ENCODE measurements around the gene SLC6A17.

The SLC6A17 gene

GRCh38 chr1:110203021-110203661, 52.8 kb downstream of the SLC6A17 start:
- Histone ChIP-seq H3K9ac (ENCODE audit: low read length) (no peak overlapping the region; the same call in 1 of the 2 replicates), H3F3A (ENCODE audit: insufficient read depth, low read length) (no peaks in the 10 kb centered on the region), H3K4me3 (ENCODE audit: low read depth, low read length, poor library complexity, severe bottlenecking) (no peak overlapping the region), H3K36me3 (ENCODE audit: insufficient read depth, low read length) (no peaks in the 10 kb centered on the region), H3K4me1 (ENCODE audit: insufficient read depth, low read length, severe bottlenecking) (peaks cover 5% of the 10 kb centered on the region), H4K20me1 (ENCODE audit: insufficient read depth, low read length) (no peaks in the 10 kb centered on the region), H3K9me3 (ENCODE audit: low read length) (no peaks in the 10 kb centered on the region), H3K9me2 (ENCODE audit: low read depth, low read length) (no peaks in the 10 kb centered on the region), H2AFZ (ENCODE audit: low read length) (peak overlapping the region; percentile 99), H3K79me2 (ENCODE audit: insufficient read depth, low read length) (no peaks in the 10 kb centered on the region), H3K27ac (ENCODE audit: low read depth, low read length, poor library complexity, severe bottlenecking) (no peak overlapping the region), H3K4me2 (ENCODE audit: low read length) (no peak overlapping the region), H3K27me3 (ENCODE audit: insufficient read depth, low read length) (no peaks in the 10 kb centered on the region)
- peak; percentile 91 for TF ChIP-seq CTCF (IDR thresholded peaks at IDR 0.05; ENCODE audit: low read length)
- no peak for TF ChIP-seq EZH2 (IDR thresholded peaks at IDR 0.05; ENCODE audit: borderline replicate concordance, low read length)

- Histone ChIP-seq H3K9me2 (ENCODE audit: low read depth, low read length) (no peaks in the 10 kb centered on the region), H3K79me2 (ENCODE audit: insufficient read depth, low read length) (no peaks in the 10 kb centered on the region), H3K36me3 (ENCODE audit: insufficient read depth, low read length) (no peaks in the 10 kb centered on the region), H4K20me1 (ENCODE audit: insufficient read depth, low read length) (no peaks in the 10 kb centered on the region), H3K27ac (ENCODE audit: low read depth, low read length, poor library complexity, severe bottlenecking) (no peak overlapping the region), H3K27me3 (ENCODE audit: insufficient read depth, low read length) (no peaks in the 10 kb centered on the region), H3K9ac (ENCODE audit: low read length) (no peak overlapping the region), H3K4me3 (ENCODE audit: low read depth, low read length, poor library complexity, severe bottlenecking) (no peak overlapping the region), H2AFZ (ENCODE audit: low read length) (no peak overlapping the region), H3K9me3 (ENCODE audit: low read length) (no peaks in the 10 kb centered on the region), H3F3A (ENCODE audit: insufficient read depth, low read length) (no peaks in the 10 kb centered on the region), H3K4me2 (ENCODE audit: low read length) (no peak overlapping the region), H3K4me1 (ENCODE audit: insufficient read depth, low read length, severe bottlenecking) (peaks cover 12% of the 10 kb centered on the region)
- no peak for TF ChIP-seq EZH2 (IDR thresholded peaks at IDR 0.05; ENCODE audit: borderline replicate concordance, low read length)
- no peak for TF ChIP-seq CTCF (IDR thresholded peaks at IDR 0.05; ENCODE audit: low read length)
Measured at GRCh38 chr1:110205156-110205555, 54.9 kb downstream of the SLC6A17 start.

GRCh38 chr1:110205591-110206155, 55.4 kb downstream of the SLC6A17 start:
- H2AFZ ChIP-seq (ENCODE audit: low read length): no peak overlapping the region
- no peaks in the 10 kb centered on the region for H3K9me3 ChIP-seq (ENCODE audit: low read length)
- H3K27ac ChIP-seq (ENCODE audit: low read depth, low read length, poor library complexity, severe bottlenecking): no peak overlapping the region
- H3K36me3 ChIP-seq (ENCODE audit: insufficient read depth, low read length): no peaks in the 10 kb centered on the region
- H4K20me1 ChIP-seq (ENCODE audit: insufficient read depth, low read length): no peaks in the 10 kb centered on the region
- H3K27me3 ChIP-seq (ENCODE audit: insufficient read depth, low read length): no peaks in the 10 kb centered on the region
- H3K4me3 ChIP-seq (ENCODE audit: low read depth, low read length, poor library complexity, severe bottlenecking): no peak overlapping the region
- no peaks in the 10 kb centered on the region for H3F3A ChIP-seq (ENCODE audit: insufficient read depth, low read length)
- no peak for TF ChIP-seq CTCF (IDR thresholded peaks at IDR 0.05; ENCODE audit: low read length)
- no peak for TF ChIP-seq EZH2 (IDR thresholded peaks at IDR 0.05; ENCODE audit: borderline replicate concordance, low read length)
- H3K4me1 ChIP-seq (ENCODE audit: insufficient read depth, low read length, severe bottlenecking): peaks cover 12% of the 10 kb centered on the region
- H3K9ac ChIP-seq (ENCODE audit: low read length): no peak overlapping the region
- H3K9me2 ChIP-seq (ENCODE audit: low read depth, low read length): no peaks in the 10 kb centered on the region
- H3K79me2 ChIP-seq (ENCODE audit: insufficient read depth, low read length): no peaks in the 10 kb centered on the region
- no peak overlapping the region for H3K4me2 ChIP-seq (ENCODE audit: low read length)
